Large intestine (tissue), 3 donors: Measurements from ENCODE around the gene CD300A. TPM values are rescaled to one million over a fixed set of nuclear protein-coding genes. Genes with fewer than 3 reads are reported as not detected.

Source experiments
- DNase-seq, 2 donors: peaks; one replicate each; pipeline versions ENCODE4 v3.0.0 to v3.0.0-alpha.2; 2013
- H3K27ac ChIP-seq: one replicate; pipeline ENCODE4 v1.5.1; 2013; ENCODE audit warnings: low read length
- H3K27me3 ChIP-seq: 2 replicates; pipeline ENCODE4 v1.6.1; 2013; ENCODE audit warnings: low read length; ENCODE audit not compliant: control insufficient read depth, insufficient read depth
- H3K36me3 ChIP-seq: 2 replicates; pipeline ENCODE4 v1.6.1; 2013; ENCODE audit warnings: low read length; ENCODE audit not compliant: control insufficient read depth, insufficient read depth
- H3K4me1 ChIP-seq: one replicate; pipeline ENCODE4 v1.6.1; 2013; ENCODE audit warnings: low read length; ENCODE audit not compliant: control insufficient read depth, insufficient read depth
- H3K4me3 ChIP-seq: one replicate; pipeline ENCODE4 v1.5.1; 2013; ENCODE audit warnings: low read length
- H3K9me3 ChIP-seq: one replicate; pipeline ENCODE4 v1.6.1; 2013; ENCODE audit warnings: mild to moderate bottlenecking, low read depth, low read length, moderate library complexity; ENCODE audit not compliant: control insufficient read depth
- WGBS: methylation state at CpG from one replicate; pipeline ENCODE4 v1.1.5; 2013; ENCODE audit warnings: low lambda C conversion rate; ENCODE audit not compliant: insufficient coverage; 5-methylcytosine and 5-hydroxymethylcytosine counted together
- polyA plus RNA-seq: library from polyadenylated mRNA; unstranded; fragments of 120-200 nt; gene quantifications from one replicate; pipeline ENCODE4 v1.2.1, GENCODE V29; 2013

Gene CD300A
- polyA plus RNA-seq, 1 donor: 6.7 TPM

DNA sequence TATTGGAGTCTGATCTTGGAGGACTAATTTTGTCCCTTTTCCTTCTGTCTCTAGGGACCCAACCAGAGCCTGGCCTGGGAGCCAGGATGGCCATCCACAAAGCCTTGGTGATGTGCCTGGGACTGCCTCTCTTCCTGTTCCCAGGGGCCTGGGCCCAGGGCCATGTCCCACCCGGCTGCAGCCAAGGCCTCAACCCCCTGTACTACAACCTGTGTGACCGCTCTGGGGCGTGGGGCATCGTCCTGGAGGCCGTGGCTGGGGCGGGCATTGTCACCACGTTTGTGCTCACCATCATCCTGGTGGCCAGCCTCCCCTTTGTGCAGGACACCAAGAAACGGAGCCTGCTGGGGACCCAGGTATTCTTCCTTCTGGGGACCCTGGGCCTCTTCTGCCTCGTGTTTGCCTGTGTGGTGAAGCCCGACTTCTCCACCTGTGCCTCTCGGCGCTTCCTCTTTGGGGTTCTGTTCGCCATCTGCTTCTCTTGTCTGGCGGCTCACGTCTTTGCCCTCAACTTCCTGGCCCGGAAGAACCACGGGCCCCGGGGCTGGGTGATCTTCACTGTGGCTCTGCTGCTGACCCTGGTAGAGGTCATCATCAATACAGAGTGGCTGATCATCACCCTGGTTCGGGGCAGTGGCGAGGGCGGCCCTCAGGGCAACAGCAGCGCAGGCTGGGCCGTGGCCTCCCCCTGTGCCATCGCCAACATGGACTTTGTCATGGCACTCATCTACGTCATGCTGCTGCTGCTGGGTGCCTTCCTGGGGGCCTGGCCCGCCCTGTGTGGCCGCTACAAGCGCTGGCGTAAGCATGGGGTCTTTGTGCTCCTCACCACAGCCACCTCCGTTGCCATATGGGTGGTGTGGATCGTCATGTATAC is 26.5 kb upstream of the CD300A start:
- Histone ChIP-seq H3K9me3 (peaks cover 22% of the 10 kb centered on the region), H3K27ac (no peak overlapping the region), H3K27me3 (no peaks in the 10 kb centered on the region), H3K4me1 (peaks cover 29% of the 10 kb centered on the region), H3K36me3 (peaks cover 9% of the 10 kb centered on the region), H3K4me3 (no peak overlapping the region)
- no peak for DNase-seq
- no CpG with 5 or more reads among the region's 31 CpGs for WGBS

DNA sequence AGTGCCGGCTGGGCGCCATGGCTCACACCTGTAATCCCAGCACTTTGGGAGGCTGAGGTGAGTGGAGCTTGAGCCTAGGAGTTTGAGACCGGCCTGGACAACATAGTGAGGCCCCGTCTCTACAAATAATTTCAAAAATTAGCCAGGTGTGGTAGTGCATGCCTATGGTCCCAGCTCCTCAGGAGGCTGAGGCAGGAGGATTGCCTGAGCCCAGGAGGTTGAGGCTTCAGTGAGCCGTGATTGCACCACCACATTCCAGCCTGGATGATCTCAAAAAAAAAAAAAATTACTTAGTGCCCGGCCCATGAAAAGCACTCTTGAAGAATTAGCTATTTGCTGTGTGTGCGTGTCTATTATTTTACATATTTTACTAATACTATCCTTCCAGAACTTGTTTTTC is 24.9 kb upstream of the CD300A start:
- no peak overlapping the region for H3K27ac ChIP-seq

DNA sequence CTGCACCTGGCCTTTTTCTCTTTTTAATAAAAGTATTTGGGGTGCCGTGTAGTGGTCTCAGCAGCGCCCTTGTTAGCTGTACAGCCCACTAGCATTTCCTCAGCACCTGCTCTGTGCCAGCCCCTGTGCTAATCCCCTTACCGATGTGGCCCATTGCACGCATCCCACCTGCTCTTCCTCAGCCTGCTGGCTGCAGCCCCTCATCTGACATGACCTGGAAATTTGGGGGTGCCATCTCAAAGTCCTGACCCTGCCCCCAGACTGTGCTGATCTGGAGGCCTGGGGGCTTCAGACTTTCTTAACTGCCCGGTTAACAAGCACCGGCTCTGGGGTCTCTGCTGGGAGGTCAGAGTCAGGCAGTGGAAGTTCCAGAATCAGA is 24.2 kb upstream of the CD300A start:
- WGBS: no CpG with 5 or more reads among the region's 6 CpGs
- peaks cover 15% of the 10 kb centered on the region for H3K36me3 ChIP-seq
- no peak overlapping the region for H3K4me3 ChIP-seq

More for the DNA sequence above, 24.9 kb upstream of the CD300A start:
- DNase-seq: no peak
- no peaks in the 10 kb centered on the region for H3K27me3 ChIP-seq
- H3K36me3 ChIP-seq: peaks cover 9% of the 10 kb centered on the region
- peaks cover 25% of the 10 kb centered on the region for H3K4me1 ChIP-seq
- H3K9me3 ChIP-seq: peaks cover 22% of the 10 kb centered on the region
- H3K4me3 ChIP-seq: no peak overlapping the region
- no CpG with 5 or more reads among the region's 7 CpGs for WGBS

GRCh38 chr17:74442670-74443515 is 23.5 kb upstream of the CD300A start:
- Histone ChIP-seq H3K27ac (peak overlapping the region; percentile 97), H3K27me3 (no peaks in the 10 kb centered on the region), H3K9me3 (peaks cover 15% of the 10 kb centered on the region), H3K4me3 (peak overlapping the region; percentile 32), H3K4me1 (peaks cover 25% of the 10 kb centered on the region), H3K36me3 (peaks cover 16% of the 10 kb centered on the region)
- WGBS: 0% methylated on average over 2 of the region's 28 CpGs
- peak; percentile 87 to 93 for DNase-seq

More for the DNA sequence above, 24.2 kb upstream of the CD300A start:
- peaks cover 25% of the 10 kb centered on the region for H3K4me1 ChIP-seq
- DNase-seq: no peak
- H3K27me3 ChIP-seq: no peaks in the 10 kb centered on the region
- peak overlapping the region; percentile 97 for H3K27ac ChIP-seq
- H3K9me3 ChIP-seq: peaks cover 21% of the 10 kb centered on the region

DNA sequence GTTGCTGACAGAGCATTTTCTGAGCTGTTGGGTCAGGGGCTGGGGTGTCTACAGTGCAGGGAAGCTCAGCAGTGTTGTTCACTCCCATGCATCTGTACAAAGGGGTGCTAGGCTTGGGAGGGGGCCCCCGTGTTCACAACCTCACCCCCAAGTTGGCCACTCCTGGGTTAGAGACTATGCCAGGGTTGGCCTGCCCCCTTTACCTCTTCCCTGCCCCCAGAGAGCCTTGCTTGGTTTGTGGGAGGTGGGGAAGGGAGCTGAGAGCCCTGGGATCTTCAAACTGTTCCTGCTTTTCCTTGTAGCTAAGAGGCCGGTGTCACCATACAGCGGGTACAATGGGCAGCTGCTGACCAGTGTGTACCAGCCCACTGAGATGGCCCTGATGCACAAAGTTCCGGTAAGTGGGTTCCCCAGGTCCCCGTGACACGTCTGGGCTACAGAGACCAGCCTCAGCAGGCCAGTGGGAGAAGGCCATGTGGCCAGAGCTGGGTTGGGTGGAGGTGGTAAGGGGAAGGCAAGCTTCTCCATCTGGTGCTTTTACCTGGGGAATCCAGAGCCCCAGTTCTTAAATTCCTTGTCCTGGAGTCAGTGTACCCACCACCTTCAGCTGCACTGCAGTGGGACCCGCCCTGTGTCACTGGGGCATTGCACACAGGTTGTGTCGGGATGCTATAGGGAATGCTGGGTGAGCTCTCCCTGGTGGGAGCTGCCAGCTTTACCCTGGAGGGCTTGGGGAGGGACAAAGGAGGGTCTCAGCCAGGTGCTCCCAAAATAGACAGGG is 22.7 kb upstream of the CD300A start:
- H3K27me3 ChIP-seq: no peaks in the 10 kb centered on the region
- peaks cover 9% of the 10 kb centered on the region for H3K9me3 ChIP-seq
- no CpG with 5 or more reads among the region's 8 CpGs for WGBS
- peaks cover 16% of the 10 kb centered on the region for H3K36me3 ChIP-seq
- H3K4me3 ChIP-seq: peak overlapping the region; percentile 32
- peak in 1 of 2 donors; percentile 48 for DNase-seq
- peaks cover 25% of the 10 kb centered on the region for H3K4me1 ChIP-seq
- peak overlapping the region; percentile 97 for H3K27ac ChIP-seq

DNA sequence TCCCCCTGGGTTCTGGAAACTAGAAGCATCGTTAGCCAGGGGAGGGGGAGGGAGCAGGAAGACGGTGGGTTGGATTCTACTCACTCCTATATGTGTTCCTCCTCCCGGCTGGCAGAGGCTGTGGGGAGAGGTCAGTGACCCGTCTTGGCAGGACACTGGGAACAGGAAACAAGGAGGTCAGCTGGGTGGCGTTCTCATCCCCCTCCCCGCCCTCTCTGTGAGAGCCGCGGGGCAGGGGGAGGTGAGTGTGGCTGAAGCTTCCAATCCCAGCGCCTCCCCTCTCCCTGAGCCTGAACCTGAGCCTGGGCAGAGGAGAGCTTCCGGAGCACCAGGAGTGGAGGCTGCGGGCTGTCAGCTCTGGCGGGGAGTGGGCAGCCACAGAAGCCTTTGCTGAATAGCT is 22.0 kb upstream of the CD300A start:
- DNase-seq: no peak
- H3K9me3 ChIP-seq: peaks cover 9% of the 10 kb centered on the region
- H3K36me3 ChIP-seq: peaks cover 16% of the 10 kb centered on the region
- no peaks in the 10 kb centered on the region for H3K27me3 ChIP-seq
- H3K27ac ChIP-seq: no peak overlapping the region
- no peak overlapping the region for H3K4me3 ChIP-seq
- no CpG with 5 or more reads among the region's 12 CpGs for WGBS
- H3K4me1 ChIP-seq: peaks cover 25% of the 10 kb centered on the region

GRCh38 chr17:74445158-74445557 is 21.3 kb upstream of the CD300A start:
- H3K27ac ChIP-seq: no peak overlapping the region
- no peak overlapping the region for H3K4me3 ChIP-seq
- no peak for DNase-seq
- WGBS: no CpG with 5 or more reads among the region's 7 CpGs
- H3K36me3 ChIP-seq: peaks cover 14% of the 10 kb centered on the region
- H3K4me1 ChIP-seq: peaks cover 25% of the 10 kb centered on the region
- H3K27me3 ChIP-seq: no peaks in the 10 kb centered on the region
- H3K9me3 ChIP-seq: peaks cover 4% of the 10 kb centered on the region

DNA sequence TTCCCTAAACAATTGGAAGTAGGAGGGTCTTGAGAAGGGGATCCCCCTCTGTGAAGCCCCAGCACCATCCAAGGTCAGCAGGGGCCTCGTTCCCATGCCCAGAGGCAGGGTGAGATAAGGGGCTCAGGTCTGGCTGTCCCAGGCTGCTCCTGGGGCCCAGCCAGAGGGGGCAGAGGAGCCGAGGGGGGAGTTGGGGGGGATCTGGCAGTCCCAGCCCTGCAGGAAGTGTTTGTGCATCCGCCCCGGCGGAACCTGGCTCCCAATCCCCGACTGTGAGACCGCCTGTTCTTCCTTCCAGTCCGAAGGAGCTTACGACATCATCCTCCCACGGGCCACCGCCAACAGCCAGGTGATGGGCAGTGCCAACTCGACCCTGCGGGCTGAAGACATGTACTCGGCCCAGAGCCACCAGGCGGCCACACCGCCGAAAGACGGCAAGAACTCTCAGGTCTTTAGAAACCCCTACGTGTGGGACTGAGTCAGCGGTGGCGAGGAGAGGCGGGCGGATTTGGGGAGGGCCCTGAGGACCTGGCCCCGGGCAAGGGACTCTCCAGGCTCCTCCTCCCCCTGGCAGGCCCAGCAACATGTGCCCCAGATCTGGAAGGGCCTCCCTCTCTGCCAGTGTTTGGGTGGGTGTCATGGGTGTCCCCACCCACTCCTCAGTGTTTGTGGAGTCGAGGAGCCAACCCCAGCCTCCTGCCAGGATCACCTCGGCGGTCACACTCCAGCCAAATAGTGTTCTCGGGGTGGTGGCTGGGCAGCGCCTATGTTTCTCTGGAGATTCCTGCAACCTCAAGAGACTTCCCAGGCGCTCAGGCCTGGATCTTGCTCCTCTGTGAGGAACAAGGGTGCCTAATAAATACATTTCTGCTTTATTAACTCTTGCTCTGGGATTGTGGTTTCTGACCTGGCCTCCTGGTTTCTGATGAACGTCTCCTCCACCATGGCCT is 19.6 kb upstream of the CD300A start:
- H3K9me3 ChIP-seq: no peaks in the 10 kb centered on the region
- no CpG with 5 or more reads among the region's 31 CpGs for WGBS
- H3K4me1 ChIP-seq: peaks cover 25% of the 10 kb centered on the region
- no peak overlapping the region for H3K4me3 ChIP-seq
- peaks cover 7% of the 10 kb centered on the region for H3K36me3 ChIP-seq
- H3K27ac ChIP-seq: no peak overlapping the region
- no peaks in the 10 kb centered on the region for H3K27me3 ChIP-seq
- no peak for DNase-seq

GRCh38 chr17:74447628-74448159 is 18.7 kb upstream of the CD300A start:
- peaks cover 20% of the 10 kb centered on the region for H3K4me1 ChIP-seq
- no peaks in the 10 kb centered on the region for H3K9me3 ChIP-seq
- H3K27ac ChIP-seq: no peak overlapping the region
- DNase-seq: no peak
- H3K4me3 ChIP-seq: no peak overlapping the region
- WGBS: no CpG with 5 or more reads among the region's 11 CpGs
- H3K27me3 ChIP-seq: no peaks in the 10 kb centered on the region
- peaks cover 7% of the 10 kb centered on the region for H3K36me3 ChIP-seq
